A549 (cell line): ENCODE data around the gene TGM3. TPM values are rescaled to one million over a fixed set of nuclear protein-coding genes. Genes with fewer than 3 reads are reported as not detected.

Experiments
- ATAC-seq, 2 experiments: fragments of 200-7000 bp in 1 of 2; fragments of >200 bp in 1 of 2; cut with Nextera tagmentation in 1 of 2; cut with Tn5 transposase in 1 of 2; 3 replicates each; pipeline versions ENCODE4 v1.8.0 to v1.9.1; 2018 to 2020; ENCODE audit warnings: mild to moderate bottlenecking in 1 of 2, moderate library complexity in 1 of 2
- CTCF ChIA-PET: fragments of 300-600 bp; sonication (Branson Sonifier 250); formaldehyde crosslinking; extraction: SDS; loops from one replicate; lab custom pipeline; 2021; ENCODE audit warnings: antibody characterized with exemption, inconsistent platforms; lab: Yijun Ruan, JAX
- POLR2A ChIA-PET: fragments of 350-600 bp; formaldehyde crosslinking; extraction: SDS; loops from one replicate; lab custom pipeline; 2021; ENCODE audit warnings: antibody characterized with exemption, inconsistent platforms; lab: Yijun Ruan, JAX
- DNase-seq, 2 experiments: peaks; one replicate each; pipeline versions ENCODE4 v3.0.0 to v3.0.0-alpha.2; 2011 to 2016; ENCODE audit warnings: low read depth in 1 of 2, low spot score in 1 of 2
- FAIRE-seq: peaks from 2 replicates; lab custom pipeline; 2011; peaks lifted over from hg19 to GRCh38; lab: Jason Lieb, UNC
- H3K27ac ChIP-seq, 2 experiments: fragments of >200 bp; sonication (Bioruptor Twin); formaldehyde crosslinking; 3 replicates each; pipeline ENCODE4 v1.5.1; 2016 to 2017
- H3K4me1 ChIP-seq: fragments of >200 bp; sonication (Bioruptor Twin); formaldehyde crosslinking; 3 replicates; pipeline ENCODE4 v1.6.1; 2016
- H3K4me2 ChIP-seq: fragments of >200 bp; sonication (Bioruptor Twin); formaldehyde crosslinking; 3 replicates; pipeline ENCODE4 v1.6.1; 2016
- H3K4me3 ChIP-seq: fragments of >200 bp; sonication (Bioruptor Twin); formaldehyde crosslinking; 3 replicates; pipeline ENCODE4 v1.5.1; 2016
- H3K9me3 ChIP-seq: fragments of >200 bp; sonication (Bioruptor Twin); formaldehyde crosslinking; 3 replicates; pipeline ENCODE4 v1.6.1; 2016
- CHD4 ChIP-seq: fragments of 200-600 bp; sonication (generic); IDR thresholded peaks from 2 replicates; pipeline ENCODE4 v1.6.1; 2016; ENCODE audit warnings: antibody characterized with exemption, mild to moderate bottlenecking, borderline replicate concordance
- EHF ChIP-seq: fragments of 250-450 bp; sonication (Bioruptor Pico); IDR thresholded peaks from 2 replicates; pipeline ENCODE4 v1.5.0; 2020; ENCODE audit warnings: mild to moderate bottlenecking
- ESRRA ChIP-seq: fragments of 150-350 bp; IDR thresholded peaks from 2 replicates; pipeline ENCODE4 v1.6.1; 2014; ENCODE audit warnings: mild to moderate bottlenecking, low read length, borderline replicate concordance
- FOSB ChIP-seq: fragments of 250-450 bp; sonication (Bioruptor Pico); IDR thresholded peaks from 2 replicates; pipeline ENCODE4 v1.5.0; 2020; ENCODE audit warnings: mild to moderate bottlenecking, moderate library complexity
- GATA3 ChIP-seq: IDR thresholded peaks from 2 replicates; pipeline ENCODE4 v1.6.1; 2012; ENCODE audit warnings: borderline replicate concordance
- HOXA7 ChIP-seq: fragments of 250-450 bp; sonication (Bioruptor Pico); IDR thresholded peaks from 2 replicates; pipeline ENCODE4 v1.5.0; 2020; ENCODE audit warnings: mild to moderate bottlenecking, moderate library complexity
- HOXB5 ChIP-seq: fragments of 250-450 bp; sonication (Bioruptor Pico); IDR thresholded peaks from 2 replicates; pipeline ENCODE4 v1.5.0; 2020; ENCODE audit warnings: mild to moderate bottlenecking, moderate library complexity
- MAFK ChIP-seq: fragments of 450-650 bp; IDR thresholded peaks from 2 replicates; pipeline ENCODE4 v1.6.1; 2014; ENCODE audit not compliant: partially characterized antibody
- MYC ChIP-seq: IDR thresholded peaks from 2 replicates; pipeline ENCODE4 v1.6.1; 2012; ENCODE audit warnings: mild to moderate bottlenecking, inconsistent platforms, low read length, improper control_type of control experiment, borderline replicate concordance
- NFE2L2 ChIP-seq: fragments of 150-350 bp; conservative IDR thresholded peaks from 2 replicates; pipeline ENCODE4 v1.6.1; 2014; ENCODE audit warnings: low read length
- POLR2A ChIP-seq: IDR thresholded peaks from 2 replicates; pipeline ENCODE4 v1.6.1; 2012; ENCODE audit warnings: mild to moderate bottlenecking, low read length
- POLR2AphosphoS2 ChIP-seq: conservative IDR thresholded peaks from 2 replicates; pipeline ENCODE4 v1.6.1; 2012; ENCODE audit warnings: low read length, improper control_type of control experiment, inconsistent platforms
- RAD21 ChIP-seq, 2 experiments: fragments of >200 bp in 1 of 2; sonication (Bioruptor Twin) in 1 of 2; formaldehyde crosslinking in 1 of 2; IDR thresholded peaks in 1 of 2; conservative IDR thresholded peaks in 1 of 2; 2 replicates in 1 of 2; 3 replicates in 1 of 2; pipeline ENCODE4 v1.6.1; 2012 to 2018; ENCODE audit warnings: inconsistent platforms in 1 of 2
- RARB ChIP-seq: fragments of 250-450 bp; sonication (Bioruptor Pico); IDR thresholded peaks from 2 replicates; pipeline ENCODE4 v1.8.0; 2021; ENCODE audit warnings: mild to moderate bottlenecking, moderate library complexity
- RNF2 ChIP-seq: fragments of 200-600 bp; sonication (generic); IDR thresholded peaks from 2 replicates; pipeline ENCODE4 v1.6.1; 2016; ENCODE audit warnings: low read depth, mild to moderate bottlenecking, antibody characterized with exemption, moderate library complexity, borderline replicate concordance
- ZC3H11A ChIP-seq: fragments of 450-650 bp; IDR thresholded peaks from 2 replicates; pipeline ENCODE4 v1.6.1; 2014; ENCODE audit warnings: antibody characterized with exemption, mild to moderate bottlenecking
- WGBS: methylation state at CpG from one replicate; pipeline ENCODE4 v1.1.6; 2017; ENCODE audit errors: missing lambda C conversion rate; 5-methylcytosine and 5-hydroxymethylcytosine counted together
- polyA plus RNA-seq, 4 experiments: library from polyadenylated mRNA; depleted of rRNA in 3 of 4; stranded (reverse); fragments of >200 nt; fragmentation: RNase III in 1 of 4; extraction: RNeasy Plus Mini Kit Qiagen cat#74134 plus additional on column Dnase treatment in 1 of 4; gene quantifications; 2 replicates in 3 of 4; 3 replicates in 1 of 4; pipeline ENCODE4 v1.2.3, GENCODE V29; 2011 to 2017
- TF ChIP-seq, protein P1 (sequence below): IDR thresholded peaks from 2 replicates; pipeline ENCODE4 v1.6.1; 2012
- TF ChIP-seq, protein P2 (sequence below): fragments of 200-600 bp; sonication (generic); IDR thresholded peaks from 2 replicates; pipeline ENCODE4 v1.6.1; 2016; ENCODE audit warnings: antibody characterized with exemption, mild to moderate bottlenecking, moderate library complexity
- TF ChIP-seq, protein P3 (sequence below): IDR thresholded peaks from 2 replicates; pipeline ENCODE4 v1.6.1; 2012; ENCODE audit warnings: low read depth, borderline replicate concordance

The TGM3 gene
- polyA plus RNA-seq, 2 of the 4 experiments (the other 2 are of a cell fraction), result 0.03 to 0.14 TPM

DNA sequence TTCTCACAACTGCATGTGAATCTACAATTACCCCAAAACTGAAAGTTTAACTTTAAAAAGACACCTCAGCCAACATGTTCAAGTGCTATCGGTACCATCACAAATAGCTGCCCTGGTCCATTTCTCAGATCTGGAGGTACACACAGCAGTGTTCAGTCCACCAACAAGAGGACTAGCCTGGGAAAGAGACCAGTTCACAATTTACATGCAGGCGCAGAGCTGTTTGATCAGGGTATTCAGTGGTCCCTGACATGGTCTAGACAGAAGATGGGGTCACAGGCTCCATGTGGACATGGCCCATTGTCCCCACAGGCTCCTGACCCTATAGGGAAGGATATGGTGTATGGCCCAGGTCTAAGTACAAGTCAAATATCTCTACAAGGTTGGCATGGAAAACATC, 69.3 kb downstream of the TGM3 start:
- H3K27ac ChIP-seq, result no peak overlapping the region
- ChIA-PET POLR2A (no interaction called here), CTCF (interaction anchor here (1.4 to 3.0 kb wide), 3 partner anchors 19 to 30 kb away, joined by 4 to 9 read pairs (median 7); no protein-coding TSS in a partner anchor)
- ATAC-seq (no peak), FAIRE-seq (no peak), DNase-seq (no peak)
- 82% methylated on average over 2 of the region's 2 CpGs for WGBS
- no peaks in the 10 kb centered on the region for H3K4me1 ChIP-seq
- H3K9me3 ChIP-seq, result peaks cover 26% of the 10 kb centered on the region
- H3K4me2 ChIP-seq, result no peak overlapping the region
- no peak for TF ChIP-seq RARB
- no peak for TF ChIP-seq NFE2L2
- TF ChIP-seq CHD4, result no peak
- no peak for TF ChIP-seq POLR2AphosphoS2
- TF ChIP-seq RAD21 (conservative IDR thresholded peaks at IDR 0.05 in 1 of 2, IDR thresholded peaks at IDR 0.05 in 1 of 2), result no peak
- TF ChIP-seq, protein P1, sequence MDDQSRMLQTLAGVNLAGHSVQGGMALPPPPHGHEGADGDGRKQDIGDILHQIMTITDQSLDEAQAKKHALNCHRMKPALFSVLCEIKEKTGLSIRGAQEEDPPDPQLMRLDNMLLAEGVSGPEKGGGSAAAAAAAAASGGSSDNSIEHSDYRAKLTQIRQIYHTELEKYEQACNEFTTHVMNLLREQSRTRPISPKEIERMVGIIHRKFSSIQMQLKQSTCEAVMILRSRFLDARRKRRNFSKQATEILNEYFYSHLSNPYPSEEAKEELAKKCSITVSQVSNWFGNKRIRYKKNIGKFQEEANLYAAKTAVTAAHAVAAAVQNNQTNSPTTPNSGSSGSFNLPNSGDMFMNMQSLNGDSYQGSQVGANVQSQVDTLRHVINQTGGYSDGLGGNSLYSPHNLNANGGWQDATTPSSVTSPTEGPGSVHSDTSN, result no peak
- TF ChIP-seq, protein P2, sequence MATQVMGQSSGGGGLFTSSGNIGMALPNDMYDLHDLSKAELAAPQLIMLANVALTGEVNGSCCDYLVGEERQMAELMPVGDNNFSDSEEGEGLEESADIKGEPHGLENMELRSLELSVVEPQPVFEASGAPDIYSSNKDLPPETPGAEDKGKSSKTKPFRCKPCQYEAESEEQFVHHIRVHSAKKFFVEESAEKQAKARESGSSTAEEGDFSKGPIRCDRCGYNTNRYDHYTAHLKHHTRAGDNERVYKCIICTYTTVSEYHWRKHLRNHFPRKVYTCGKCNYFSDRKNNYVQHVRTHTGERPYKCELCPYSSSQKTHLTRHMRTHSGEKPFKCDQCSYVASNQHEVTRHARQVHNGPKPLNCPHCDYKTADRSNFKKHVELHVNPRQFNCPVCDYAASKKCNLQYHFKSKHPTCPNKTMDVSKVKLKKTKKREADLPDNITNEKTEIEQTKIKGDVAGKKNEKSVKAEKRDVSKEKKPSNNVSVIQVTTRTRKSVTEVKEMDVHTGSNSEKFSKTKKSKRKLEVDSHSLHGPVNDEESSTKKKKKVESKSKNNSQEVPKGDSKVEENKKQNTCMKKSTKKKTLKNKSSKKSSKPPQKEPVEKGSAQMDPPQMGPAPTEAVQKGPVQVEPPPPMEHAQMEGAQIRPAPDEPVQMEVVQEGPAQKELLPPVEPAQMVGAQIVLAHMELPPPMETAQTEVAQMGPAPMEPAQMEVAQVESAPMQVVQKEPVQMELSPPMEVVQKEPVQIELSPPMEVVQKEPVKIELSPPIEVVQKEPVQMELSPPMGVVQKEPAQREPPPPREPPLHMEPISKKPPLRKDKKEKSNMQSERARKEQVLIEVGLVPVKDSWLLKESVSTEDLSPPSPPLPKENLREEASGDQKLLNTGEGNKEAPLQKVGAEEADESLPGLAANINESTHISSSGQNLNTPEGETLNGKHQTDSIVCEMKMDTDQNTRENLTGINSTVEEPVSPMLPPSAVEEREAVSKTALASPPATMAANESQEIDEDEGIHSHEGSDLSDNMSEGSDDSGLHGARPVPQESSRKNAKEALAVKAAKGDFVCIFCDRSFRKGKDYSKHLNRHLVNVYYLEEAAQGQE, result no peak
- TF ChIP-seq HOXB5 (CRISPR knock-in tag), result no peak
- no peak for TF ChIP-seq FOSB (CRISPR knock-in tag)
- no peak for TF ChIP-seq EHF (CRISPR knock-in tag)
- no peak for TF ChIP-seq RNF2
- TF ChIP-seq MYC, result no peak
- no peak for TF ChIP-seq POLR2A
- TF ChIP-seq, protein P3, sequence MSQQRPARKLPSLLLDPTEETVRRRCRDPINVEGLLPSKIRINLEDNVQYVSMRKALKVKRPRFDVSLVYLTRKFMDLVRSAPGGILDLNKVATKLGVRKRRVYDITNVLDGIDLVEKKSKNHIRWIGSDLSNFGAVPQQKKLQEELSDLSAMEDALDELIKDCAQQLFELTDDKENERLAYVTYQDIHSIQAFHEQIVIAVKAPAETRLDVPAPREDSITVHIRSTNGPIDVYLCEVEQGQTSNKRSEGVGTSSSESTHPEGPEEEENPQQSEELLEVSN, result no peak
- TF ChIP-seq HOXA7 (CRISPR knock-in tag), result no peak
- TF ChIP-seq MAFK, result no peak
- H3K4me3 ChIP-seq, result no peak overlapping the region

DNA sequence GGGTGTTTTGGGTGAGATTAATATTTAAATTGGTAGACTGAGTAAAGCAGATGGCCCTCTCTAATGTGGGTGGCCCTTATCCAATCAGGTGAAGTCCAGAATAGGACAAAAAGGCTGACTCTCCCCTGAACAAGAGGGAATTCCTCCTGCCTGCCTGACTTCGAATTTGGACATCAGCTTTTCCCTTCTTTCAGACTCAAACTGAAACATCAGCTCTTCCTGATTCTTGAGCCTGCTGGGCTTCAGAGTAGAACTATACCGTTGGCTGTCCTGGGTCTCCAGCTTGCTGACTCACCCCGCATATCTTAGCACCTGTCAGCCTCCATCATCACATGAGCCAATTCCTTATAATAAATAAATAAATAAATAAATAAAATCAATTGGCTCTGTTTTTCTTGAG, 69.9 kb downstream of the TGM3 start:
- no peak for FAIRE-seq
- WGBS, result 43% methylated on average over 3 of the region's 3 CpGs
- DNase-seq, result no peak
- Histone ChIP-seq H3K4me3 (no peak overlapping the region), H3K4me2 (no peak overlapping the region), H3K9me3 (peaks cover 23% of the 10 kb centered on the region), H3K27ac (no peak overlapping the region), H3K4me1 (no peaks in the 10 kb centered on the region)
- no peak for ATAC-seq
- POLR2A ChIA-PET, result no interaction called here
- CTCF ChIA-PET, result interaction anchor here (1.1 to 2.7 kb wide), 6 partner anchors 8 to 158 kb away, joined by 3 to 8 read pairs (median 5); no protein-coding TSS in a partner anchor
- peak; percentile 16; the same call in 1 of the 2 replicates for TF ChIP-seq ZC3H11A
- TF ChIP-seq ESRRA, result no peak

DNA sequence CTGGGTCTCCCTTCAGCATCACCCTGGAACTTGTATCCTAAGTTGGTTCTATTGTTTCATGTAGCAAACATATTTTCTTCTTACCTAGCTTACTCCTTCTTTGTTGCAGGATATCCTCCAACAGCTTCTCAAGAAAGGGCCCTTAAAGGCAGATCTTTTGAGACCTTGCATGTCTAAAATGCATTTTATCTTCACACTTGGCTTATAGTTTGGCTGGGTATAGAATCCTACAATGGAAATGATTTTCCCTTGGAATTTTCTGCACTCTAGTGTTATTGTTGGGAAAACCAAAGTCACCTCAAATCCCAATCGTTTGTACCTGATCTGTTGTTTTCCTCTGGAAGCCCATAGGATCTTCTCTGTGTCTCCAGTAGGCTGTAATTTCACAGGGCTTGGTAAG, 72.8 kb downstream of the TGM3 start:
- WGBS, result 0% methylated on average over 1 of the region's 1 CpG
- Histone ChIP-seq H3K4me3 (no peak overlapping the region), H3K9me3 (peaks cover 18% of the 10 kb centered on the region)
- ATAC-seq (no peak), DNase-seq (no peak), FAIRE-seq (no peak)
- no peak for TF ChIP-seq HOXB5 (CRISPR knock-in tag)
- no peak for TF ChIP-seq ZC3H11A
- TF ChIP-seq GATA3, result no peak
- no peak for TF ChIP-seq RNF2
- TF ChIP-seq, all 56 proteins: peak for 0
- no peak overlapping the region for H3K27ac ChIP-seq
- POLR2A ChIA-PET, result no interaction called here
- CTCF ChIA-PET, result interaction anchor here (1.5 to 2.4 kb wide), 3 partner anchors 18 to 22 kb away, joined by 3 to 7 read pairs (median 4); no protein-coding TSS in a partner anchor
- H3K4me2 ChIP-seq, result no peak overlapping the region
- no peaks in the 10 kb centered on the region for H3K4me1 ChIP-seq
